Panc1 (cell line): ENCODE measurements around the gene TPRA1. TPM values are rescaled to one million over a fixed set of nuclear protein-coding genes. Genes with fewer than 3 reads are reported as not detected.

ENCODE experiments used
- ATAC-seq: fragments of 200-7000 bp; cut with Tn5 transposase; 2 replicates; pipeline ENCODE4 v1.9.1; 2020; ENCODE audit warnings: mild to moderate bottlenecking, moderate library complexity
- BruUV-seq: library from RNA; stranded (reverse); fragments of 400-500 nt; replicated peaks from 2 replicates; lab custom pipeline; 2021; lab: Mats Ljungman, UMichigan
- CTCF ChIA-PET: fragments of 300-600 bp; sonication (Branson Sonifier 250); formaldehyde crosslinking; loops from one replicate; lab custom pipeline; 2022; ENCODE audit warnings: antibody characterized with exemption; lab: Charles Lee
- POLR2A ChIA-PET: fragments of 300-600 bp; sonication (Branson Sonifier 250); formaldehyde crosslinking; loops from one replicate; lab custom pipeline; 2022; ENCODE audit warnings: antibody characterized with exemption; lab: Charles Lee
- DNase-seq: peaks from one replicate; pipeline ENCODE4 v3.0.0-alpha.2; 2010; ENCODE audit warnings: low read depth, low spot score
- H3K27ac ChIP-seq: 2 replicates; pipeline ENCODE4 v1.5.1; 2011; ENCODE audit warnings: mild to moderate bottlenecking, low read length, inconsistent platforms
- H3K27me3 ChIP-seq: fragments of 200-500 bp; sonication (Bioruptor generic); 2 replicates; pipeline ENCODE4 v1.6.0; 2014; ENCODE audit warnings: low read length, inconsistent platforms; ENCODE audit not compliant: control insufficient read depth, insufficient read depth
- H3K36me3 ChIP-seq: fragments of 200-500 bp; sonication (Bioruptor generic); 2 replicates; pipeline ENCODE4 v1.5.1; 2014; ENCODE audit warnings: inconsistent platforms, mild to moderate bottlenecking, low read length, moderate library complexity; ENCODE audit not compliant: control insufficient read depth, insufficient read depth
- H3K4me1 ChIP-seq: 2 replicates; pipeline ENCODE4 v1.5.1; 2011; ENCODE audit warnings: inconsistent platforms, mild to moderate bottlenecking, low read length, moderate library complexity; ENCODE audit not compliant: control insufficient read depth, insufficient read depth
- H3K4me3 ChIP-seq, 2 experiments: 2 replicates each; pipeline ENCODE4 v1.5.1; 2011 to 2012; ENCODE audit warnings: low read depth in 2 of 2, low read length in 2 of 2, mild to moderate bottlenecking in 2 of 2, inconsistent platforms in 1 of 2, moderate library complexity in 1 of 2
- H3K9me3 ChIP-seq: fragments of 200-500 bp; sonication (Bioruptor generic); 2 replicates; pipeline ENCODE4 v1.5.1; 2014; ENCODE audit warnings: low read depth, mild to moderate bottlenecking, inconsistent platforms, low read length, moderate library complexity; ENCODE audit not compliant: control insufficient read depth, insufficient read depth
- POLR2AphosphoS5 ChIP-seq: IDR thresholded peaks from 2 replicates; pipeline ENCODE4 v1.6.1; 2012; ENCODE audit warnings: mild to moderate bottlenecking, low read depth, low read length, moderate library complexity
- SIN3A ChIP-seq: IDR thresholded peaks from 2 replicates; pipeline ENCODE4 v1.6.1; 2012; ENCODE audit warnings: low read depth, mild to moderate bottlenecking, low read length, moderate library complexity, borderline replicate concordance; ENCODE audit not compliant: insufficient read depth
- TCF7L2 ChIP-seq: IDR thresholded peaks from 2 replicates; pipeline ENCODE4 v1.6.1; 2011; ENCODE audit warnings: mild to moderate bottlenecking, low read depth, low read length, inconsistent platforms
- in situ Hi-C: cut with HindIII; loops from 2 replicates; pipeline ENCODE4 v1.10.0; 2016; ENCODE audit warnings: low sequenced_read_pairs, low pct_unique_long_range_greater_than_20kb
- intact Hi-C: fragments of 100-400 bp; cut with micrococcal nuclease; formaldehyde crosslinking; loops from one replicate; pipeline ENCODE4 v1.10.0; 2022; ENCODE audit not compliant: unreplicated experiment
- total RNA-seq: library from RNA; stranded (reverse); gene quantifications from one replicate; pipeline ENCODE4 v1.2.1, GENCODE V29; 2021; ENCODE audit not compliant: unreplicated experiment
- TF ChIP-seq, protein P1 (sequence below), 2 experiments: IDR thresholded peaks; 2 replicates each; pipeline ENCODE4 v1.6.1; 2011 to 2012; ENCODE audit warnings: low read depth in 2 of 2, control low read depth in 1 of 2, low read length in 1 of 2, mild to moderate bottlenecking in 1 of 2, moderate library complexity in 1 of 2; ENCODE audit not compliant: insufficient read depth in 1 of 2
- TF ChIP-seq, protein P2 (sequence below): fragments of 450-650 bp; IDR thresholded peaks from 2 replicates; pipeline ENCODE4 v1.5.1; 2017; ENCODE audit warnings: mild to moderate bottlenecking

The TPRA1 gene
- total RNA-seq, 1 experiment from 2014 or later, result 42.6 TPM

GRCh38 chr3:127618891-127619290 is 28.4 kb upstream of the TPRA1 start:
- no peak for ATAC-seq
- H3K36me3 ChIP-seq, result peaks cover 2% of the 10 kb centered on the region; the same call in 1 of the 2 replicates
- TF ChIP-seq, protein P1, sequence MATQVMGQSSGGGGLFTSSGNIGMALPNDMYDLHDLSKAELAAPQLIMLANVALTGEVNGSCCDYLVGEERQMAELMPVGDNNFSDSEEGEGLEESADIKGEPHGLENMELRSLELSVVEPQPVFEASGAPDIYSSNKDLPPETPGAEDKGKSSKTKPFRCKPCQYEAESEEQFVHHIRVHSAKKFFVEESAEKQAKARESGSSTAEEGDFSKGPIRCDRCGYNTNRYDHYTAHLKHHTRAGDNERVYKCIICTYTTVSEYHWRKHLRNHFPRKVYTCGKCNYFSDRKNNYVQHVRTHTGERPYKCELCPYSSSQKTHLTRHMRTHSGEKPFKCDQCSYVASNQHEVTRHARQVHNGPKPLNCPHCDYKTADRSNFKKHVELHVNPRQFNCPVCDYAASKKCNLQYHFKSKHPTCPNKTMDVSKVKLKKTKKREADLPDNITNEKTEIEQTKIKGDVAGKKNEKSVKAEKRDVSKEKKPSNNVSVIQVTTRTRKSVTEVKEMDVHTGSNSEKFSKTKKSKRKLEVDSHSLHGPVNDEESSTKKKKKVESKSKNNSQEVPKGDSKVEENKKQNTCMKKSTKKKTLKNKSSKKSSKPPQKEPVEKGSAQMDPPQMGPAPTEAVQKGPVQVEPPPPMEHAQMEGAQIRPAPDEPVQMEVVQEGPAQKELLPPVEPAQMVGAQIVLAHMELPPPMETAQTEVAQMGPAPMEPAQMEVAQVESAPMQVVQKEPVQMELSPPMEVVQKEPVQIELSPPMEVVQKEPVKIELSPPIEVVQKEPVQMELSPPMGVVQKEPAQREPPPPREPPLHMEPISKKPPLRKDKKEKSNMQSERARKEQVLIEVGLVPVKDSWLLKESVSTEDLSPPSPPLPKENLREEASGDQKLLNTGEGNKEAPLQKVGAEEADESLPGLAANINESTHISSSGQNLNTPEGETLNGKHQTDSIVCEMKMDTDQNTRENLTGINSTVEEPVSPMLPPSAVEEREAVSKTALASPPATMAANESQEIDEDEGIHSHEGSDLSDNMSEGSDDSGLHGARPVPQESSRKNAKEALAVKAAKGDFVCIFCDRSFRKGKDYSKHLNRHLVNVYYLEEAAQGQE (IDR thresholded peaks at IDR 0.05; ENCODE audit: insufficient read depth in 1 of 2, low read depth in 2 of 2, low read length in 1 of 2), result no peak
- no peak for TF ChIP-seq TCF7L2
- no peak for TF ChIP-seq POLR2AphosphoS5
- no peak for TF ChIP-seq SIN3A
- TF ChIP-seq, protein P2, sequence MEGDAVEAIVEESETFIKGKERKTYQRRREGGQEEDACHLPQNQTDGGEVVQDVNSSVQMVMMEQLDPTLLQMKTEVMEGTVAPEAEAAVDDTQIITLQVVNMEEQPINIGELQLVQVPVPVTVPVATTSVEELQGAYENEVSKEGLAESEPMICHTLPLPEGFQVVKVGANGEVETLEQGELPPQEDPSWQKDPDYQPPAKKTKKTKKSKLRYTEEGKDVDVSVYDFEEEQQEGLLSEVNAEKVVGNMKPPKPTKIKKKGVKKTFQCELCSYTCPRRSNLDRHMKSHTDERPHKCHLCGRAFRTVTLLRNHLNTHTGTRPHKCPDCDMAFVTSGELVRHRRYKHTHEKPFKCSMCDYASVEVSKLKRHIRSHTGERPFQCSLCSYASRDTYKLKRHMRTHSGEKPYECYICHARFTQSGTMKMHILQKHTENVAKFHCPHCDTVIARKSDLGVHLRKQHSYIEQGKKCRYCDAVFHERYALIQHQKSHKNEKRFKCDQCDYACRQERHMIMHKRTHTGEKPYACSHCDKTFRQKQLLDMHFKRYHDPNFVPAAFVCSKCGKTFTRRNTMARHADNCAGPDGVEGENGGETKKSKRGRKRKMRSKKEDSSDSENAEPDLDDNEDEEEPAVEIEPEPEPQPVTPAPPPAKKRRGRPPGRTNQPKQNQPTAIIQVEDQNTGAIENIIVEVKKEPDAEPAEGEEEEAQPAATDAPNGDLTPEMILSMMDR, result no peak

DNA sequence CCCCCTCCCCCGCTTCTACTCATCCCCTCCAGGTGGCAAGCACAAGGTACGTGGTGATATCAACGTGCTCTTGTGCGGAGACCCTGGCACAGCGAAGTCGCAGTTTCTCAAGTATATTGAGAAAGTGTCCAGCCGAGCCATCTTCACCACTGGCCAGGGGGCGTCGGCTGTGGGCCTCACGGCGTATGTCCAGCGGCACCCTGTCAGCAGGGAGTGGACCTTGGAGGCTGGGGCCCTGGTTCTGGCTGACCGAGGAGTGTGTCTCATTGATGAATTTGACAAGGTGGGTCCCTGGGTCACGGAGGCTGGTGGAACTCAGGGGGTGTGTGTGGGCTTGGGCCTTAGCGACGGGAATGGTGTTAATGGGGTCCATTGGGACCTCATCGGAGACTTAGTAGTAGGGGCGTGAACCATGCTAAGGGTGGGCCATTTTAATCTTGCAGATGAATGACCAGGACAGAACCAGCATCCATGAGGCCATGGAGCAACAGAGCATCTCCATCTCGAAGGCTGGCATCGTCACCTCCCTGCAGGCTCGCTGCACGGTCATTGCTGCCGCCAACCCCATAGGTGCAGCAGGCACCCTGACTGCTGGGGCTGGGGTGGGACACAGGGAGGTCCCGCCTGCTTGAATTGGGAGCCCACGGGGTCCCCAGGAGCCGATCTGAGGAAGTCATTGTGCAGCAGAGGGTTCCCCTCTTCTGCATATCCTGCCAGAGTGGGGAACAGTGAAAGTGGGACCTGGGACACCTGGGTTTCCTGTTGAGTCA is 26.5 kb upstream of the TPRA1 start:
- Histone ChIP-seq H3K36me3 (peaks cover 5% of the 10 kb centered on the region; the same call in 1 of the 2 replicates), H3K27me3 (no peaks in the 10 kb centered on the region), H3K27ac (no peak overlapping the region), H3K4me3 (no peak overlapping the region), H3K4me1 (no peaks in the 10 kb centered on the region), H3K9me3 (no peaks in the 10 kb centered on the region)
- no peak for ATAC-seq
- ChIA-PET POLR2A (no interaction called here), CTCF (no interaction called here)
- in situ Hi-C loops, result no loop called here
- intact Hi-C loops, result no loop called here
- TF ChIP-seq POLR2AphosphoS5, result no peak
- TF ChIP-seq, protein P2, result no peak
- TF ChIP-seq, protein P1 (IDR thresholded peaks at IDR 0.05; ENCODE audit: insufficient read depth in 1 of 2, low read depth in 2 of 2, low read length in 1 of 2), result no peak
- TF ChIP-seq TCF7L2, result no peak
- TF ChIP-seq SIN3A, result no peak
- no peak for DNase-seq
- BruUV-seq, result no TSS peak

More at GRCh38 chr3:127618891-127619290, 28.4 kb upstream of the TPRA1 start:
- ChIA-PET POLR2A (no interaction called here), CTCF (no interaction called here)
- no peak for DNase-seq
- no peak overlapping the region for H3K27ac ChIP-seq
- no TSS peak for BruUV-seq
- no peak overlapping the region for H3K4me3 ChIP-seq
- H3K9me3 ChIP-seq, result no peaks in the 10 kb centered on the region
- in situ Hi-C loops, result no loop called here
- H3K27me3 ChIP-seq, result no peaks in the 10 kb centered on the region
- intact Hi-C loops, result no loop called here
- no peaks in the 10 kb centered on the region for H3K4me1 ChIP-seq
